GM10248 (cell line): ENCODE measurements around the gene BHLHE23.

Source experiments
- CTCF ChIA-PET: fragments of 300-600 bp; sonication (Branson Sonifier 250); formaldehyde crosslinking; extraction: SDS; loops from one replicate; lab custom pipeline; 2021; ENCODE audit warnings: antibody characterized with exemption; lab: Yijun Ruan, JAX
- POLR2A ChIA-PET: fragments of 350-650 bp; sonication (Branson Sonifier 250); formaldehyde crosslinking; extraction: SDS; loops from one replicate; lab custom pipeline; 2020; ENCODE audit warnings: antibody characterized with exemption; lab: Yijun Ruan, JAX
- DNase-seq: peaks from one replicate; pipeline ENCODE4 v3.0.0; 2012; ENCODE audit errors: extremely low spot score
- TF ChIP-seq, protein P1 (sequence below): IDR thresholded peaks from 2 replicates; pipeline ENCODE4 v1.5.1; 2012; ENCODE audit warnings: mild to moderate bottlenecking, low read depth; ENCODE audit errors: extremely low read depth, missing control alignments, control extremely low read depth

BHLHE23 gene

GRCh38 chr20:62996596-62996982 lies 10.2 kb downstream of the BHLHE23 start:
- TF ChIP-seq, protein P1, sequence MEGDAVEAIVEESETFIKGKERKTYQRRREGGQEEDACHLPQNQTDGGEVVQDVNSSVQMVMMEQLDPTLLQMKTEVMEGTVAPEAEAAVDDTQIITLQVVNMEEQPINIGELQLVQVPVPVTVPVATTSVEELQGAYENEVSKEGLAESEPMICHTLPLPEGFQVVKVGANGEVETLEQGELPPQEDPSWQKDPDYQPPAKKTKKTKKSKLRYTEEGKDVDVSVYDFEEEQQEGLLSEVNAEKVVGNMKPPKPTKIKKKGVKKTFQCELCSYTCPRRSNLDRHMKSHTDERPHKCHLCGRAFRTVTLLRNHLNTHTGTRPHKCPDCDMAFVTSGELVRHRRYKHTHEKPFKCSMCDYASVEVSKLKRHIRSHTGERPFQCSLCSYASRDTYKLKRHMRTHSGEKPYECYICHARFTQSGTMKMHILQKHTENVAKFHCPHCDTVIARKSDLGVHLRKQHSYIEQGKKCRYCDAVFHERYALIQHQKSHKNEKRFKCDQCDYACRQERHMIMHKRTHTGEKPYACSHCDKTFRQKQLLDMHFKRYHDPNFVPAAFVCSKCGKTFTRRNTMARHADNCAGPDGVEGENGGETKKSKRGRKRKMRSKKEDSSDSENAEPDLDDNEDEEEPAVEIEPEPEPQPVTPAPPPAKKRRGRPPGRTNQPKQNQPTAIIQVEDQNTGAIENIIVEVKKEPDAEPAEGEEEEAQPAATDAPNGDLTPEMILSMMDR, result no peak
- ChIA-PET POLR2A (no interaction called here), CTCF (interaction anchor here (1.0 kb wide), 1 partner anchor 24 kb away, joined by 3 read pairs; no protein-coding TSS in a partner anchor)
- no peak for DNase-seq

- CTCF ChIA-PET, result interaction anchor here (0.6 to 2.5 kb wide), 2 partner anchors 17 to 18 kb away, joined by 3 to 7 read pairs; no protein-coding TSS in a partner anchor
- TF ChIP-seq, protein P1, result no peak
- POLR2A ChIA-PET, result no interaction called here
Measured at GRCh38 chr20:62995898-62996595, 10.7 kb downstream of the BHLHE23 start.

DNA sequence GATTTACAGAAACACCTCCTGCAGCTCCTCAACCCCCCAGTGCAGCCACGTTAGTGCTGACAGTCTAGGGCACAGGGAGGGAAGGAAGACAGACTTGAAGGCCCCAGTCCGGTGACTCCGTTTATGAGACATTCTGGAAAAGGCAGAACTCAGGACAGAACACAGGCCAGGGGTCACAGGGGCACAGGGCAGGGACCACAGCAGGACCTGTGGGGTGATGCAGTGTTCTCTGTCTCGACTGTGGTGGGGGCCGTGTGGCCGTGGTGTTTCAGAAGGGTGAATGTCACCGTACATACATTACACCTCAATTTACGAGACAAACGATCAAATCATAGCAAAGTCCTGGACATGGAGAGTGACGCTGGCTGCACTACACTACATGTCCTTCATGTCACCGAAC lies 11.3 kb downstream of the BHLHE23 start:
- ChIA-PET POLR2A (no interaction called here), CTCF (interaction anchor here (0.6 to 2.5 kb wide), 2 partner anchors 16 to 18 kb away, joined by 3 to 7 read pairs; no protein-coding TSS in a partner anchor)
- TF ChIP-seq, protein P1, result no peak
- DNase-seq, result no peak

More at GRCh38 chr20:62995898-62996595, 10.7 kb downstream of the BHLHE23 start:
- DNase-seq, result no peak

DNA sequence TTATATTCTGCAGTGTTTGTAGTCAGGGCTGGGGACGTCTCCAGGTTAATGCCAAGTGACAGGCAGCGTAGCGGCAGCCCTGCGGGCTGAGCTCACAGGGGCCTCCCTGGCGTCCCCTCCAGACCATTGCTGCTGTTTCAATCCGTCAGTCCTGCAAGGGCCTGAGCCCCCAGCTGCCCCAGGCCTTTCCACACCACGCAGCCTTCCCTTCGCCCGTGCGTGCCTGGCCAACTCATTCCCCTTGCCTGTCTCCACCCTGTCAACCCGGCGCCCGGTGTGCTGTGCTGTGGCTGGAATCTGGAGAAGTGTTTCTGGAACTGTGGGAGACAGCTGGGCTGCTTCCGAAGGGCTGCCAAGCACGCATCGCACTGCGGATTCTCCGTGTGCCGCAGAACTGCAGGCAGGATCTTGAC lies 11.9 kb downstream of the BHLHE23 start:
- no peak for DNase-seq
- ChIA-PET POLR2A (no interaction called here), CTCF (interaction anchor here (1.7 to 2.5 kb wide), 2 partner anchors 14 to 17 kb away, joined by 4 to 7 read pairs; no protein-coding TSS in a partner anchor)
- TF ChIP-seq, protein P1, result no peak

DNA sequence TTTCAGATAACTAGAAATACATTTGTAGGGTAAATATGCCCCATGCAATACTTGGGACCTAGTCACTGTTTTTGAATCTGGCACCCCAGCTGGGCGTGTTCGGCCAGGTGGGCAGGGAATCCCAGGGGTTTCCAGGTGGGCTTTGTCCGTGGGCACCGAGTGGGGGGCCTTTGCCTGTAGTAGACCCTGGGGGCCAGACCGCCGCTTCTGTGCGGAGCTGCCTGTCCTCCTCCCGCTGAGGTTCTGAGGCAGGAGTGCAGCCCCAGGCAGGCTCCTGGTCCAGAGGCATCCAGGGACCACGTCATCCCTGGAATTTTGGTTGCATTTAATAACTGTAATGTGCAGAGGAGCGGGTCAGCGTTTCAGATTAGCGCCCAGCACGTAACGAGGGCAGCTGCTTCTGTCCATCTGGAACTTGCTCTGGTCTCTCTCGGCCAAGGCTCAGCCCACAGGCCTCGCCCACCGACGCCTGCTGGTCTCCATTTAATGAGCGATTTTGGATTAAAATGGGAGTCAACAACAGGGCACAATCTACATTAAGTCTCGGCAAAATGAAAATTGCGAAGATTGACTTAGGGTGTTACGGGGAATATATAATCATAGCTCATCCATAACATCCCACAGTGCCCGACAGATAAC lies 12.8 kb downstream of the BHLHE23 start:
- ChIA-PET POLR2A (no interaction called here), CTCF (interaction anchor here (1.2 to 2.5 kb wide), 3 partner anchors 14 to 16 kb away, joined by 3 to 7 read pairs (median 4); no protein-coding TSS in a partner anchor)
- DNase-seq, result no peak
- TF ChIP-seq, protein P1, result no peak

GRCh38 chr20:62991863-62992262 lies 14.9 kb downstream of the BHLHE23 start:
- TF ChIP-seq, protein P1, result no peak
- ChIA-PET CTCF (interaction anchor here (0.9 kb wide), 1 partner anchor 12 kb away, joined by 3 read pairs; no protein-coding TSS in a partner anchor), POLR2A (no interaction called here)
- no peak for DNase-seq
